Measurements from ENCODE around the gene ZNF835. TPM values are rescaled to one million over a fixed set of nuclear protein-coding genes. Genes with fewer than 3 reads are reported as not detected.
"Not testable (repeated sequence)": the region's sequence is repeated elsewhere in the genome, so short reads cannot be mapped to it uniquely, and the experiment has no call there.

ZNF835 gene
- total RNA-seq, 4 donors from 2014 or later: 0.30 to 1.3 (median 0.84) TPM

GRCh38 chr19:56687031-56687430 is 15.5 kb upstream of the ZNF835 start:
- DNase-seq (ENCODE audit: low spot score in 2 of 2): no peak
- no peak for TF ChIP-seq CTCF (IDR thresholded peaks at IDR 0.05)
- no peak for TF ChIP-seq POLR2A (IDR thresholded peaks at IDR 0.05)
- intact Hi-C loops (cut with DNase I; ENCODE audit: low total_unique reads): no loop called here
- WGBS, 2 donors: 68 to 75% methylated on average over 8 of the region's 8 CpGs
- H3K4me3 ChIP-seq (ENCODE audit: low read depth, poor library complexity, severe bottlenecking): no peak overlapping the region

GRCh38 chr19:56683116-56683515 is 11.6 kb upstream of the ZNF835 start:
- WGBS, 2 donors: 51 to 56% methylated on average over 7 of the region's 7 CpGs
- DNase-seq (ENCODE audit: low spot score in 2 of 2): no peak

GRCh38 chr19:56681702-56682101 is 10.1 kb upstream of the ZNF835 start:
- no peak for DNase-seq (ENCODE audit: low spot score in 2 of 2)
- TF ChIP-seq POLR2A (IDR thresholded peaks at IDR 0.05): no peak
- no peak for TF ChIP-seq CTCF (IDR thresholded peaks at IDR 0.05)
- no peak overlapping the region for H3K4me3 ChIP-seq (ENCODE audit: low read depth, poor library complexity, severe bottlenecking)
- intact Hi-C loops (cut with DNase I; ENCODE audit: low total_unique reads): no loop called here
- 59 to 65% methylated on average over 8 of the region's 8 CpGs for WGBS, 2 donors

More at GRCh38 chr19:56683116-56683515, 11.6 kb upstream of the ZNF835 start:
- TF ChIP-seq CTCF (IDR thresholded peaks at IDR 0.05) (no peak), POLR2A (IDR thresholded peaks at IDR 0.05) (no peak)
- H3K4me3 ChIP-seq (ENCODE audit: low read depth, poor library complexity, severe bottlenecking): no peak overlapping the region
- intact Hi-C loops (cut with DNase I; ENCODE audit: low total_unique reads): no loop called here

- no peak for DNase-seq (ENCODE audit: low spot score in 2 of 2)
- intact Hi-C loops (cut with DNase I; ENCODE audit: low total_unique reads): no loop called here
- TF ChIP-seq POLR2A (IDR thresholded peaks at IDR 0.05) (no peak), CTCF (IDR thresholded peaks at IDR 0.05) (no peak)
- 48 to 59% methylated on average over 6 to 8 of the region's 8 CpGs for WGBS, 2 donors
- H3K4me3 ChIP-seq (ENCODE audit: low read depth, poor library complexity, severe bottlenecking): no peak overlapping the region
Observed at GRCh38 chr19:56678205-56678604, 6.6 kb upstream of the ZNF835 start.

- DNase-seq (ENCODE audit: low spot score in 2 of 2); intact Hi-C loops (cut with DNase I; ENCODE audit: low total_unique reads); H3K4me3 ChIP-seq (ENCODE audit: low read depth, poor library complexity, severe bottlenecking): not testable (repeated sequence)
- WGBS, 2 donors: 76 to 83% methylated on average over 2 of the region's 2 CpGs
Observed at GRCh38 chr19:56672610-56673009, 1.1 kb upstream of the ZNF835 start.

GRCh38 chr19:56670961-56671612 is 470 bp downstream of the ZNF835 start:
- intact Hi-C loops (cut with DNase I; ENCODE audit: low total_unique reads): no loop called here
- peak in 1 of 2 donors; percentile 71 for DNase-seq (ENCODE audit: low spot score in 2 of 2)
- no peak for TF ChIP-seq CTCF (IDR thresholded peaks at IDR 0.05)
- TF ChIP-seq POLR2A (IDR thresholded peaks at IDR 0.05): no peak
- peak overlapping the region; percentile 46 for H3K4me3 ChIP-seq (ENCODE audit: low read depth, poor library complexity, severe bottlenecking)
- 24 to 36% methylated on average over 12 to 30 of the region's 35 CpGs for WGBS, 2 donors
